Brain microvascular endothelial cell (primary cell): ENCODE measurements around the gene MCC.

Experiments used
- DNase-seq: peaks from one replicate; pipeline ENCODE4 v3.0.0-alpha.2; 2020
- H3K27ac ChIP-seq: fragments of 250-450 bp; sonication (Bioruptor Pico); 2 replicates; pipeline ENCODE4 v1.5.1; 2020; ENCODE audit warnings: mild to moderate bottlenecking, moderate library complexity
- H3K27me3 ChIP-seq: fragments of 250-450 bp; sonication (Bioruptor Pico); replicated peaks from 2 replicates; pipeline ENCODE4 v1.5.1; 2020; ENCODE audit warnings: mild to moderate bottlenecking
- H3K36me3 ChIP-seq: fragments of 250-450 bp; sonication (Bioruptor Pico); replicated peaks from 2 replicates; pipeline ENCODE4 v1.5.1; 2020; ENCODE audit warnings: mild to moderate bottlenecking
- H3K4me3 ChIP-seq: 2 replicates; pipeline ENCODE4 v1.5.1; 2011; ENCODE audit warnings: low read depth, mild to moderate bottlenecking, control low read depth, low read length, moderate library complexity
- CTCF ChIP-seq: IDR thresholded peaks from 2 replicates; pipeline ENCODE4 v1.5.1; 2011; ENCODE audit warnings: low read depth, mild to moderate bottlenecking, moderate library complexity, low read length, control low read depth, inconsistent platforms; ENCODE audit errors: missing control alignments
- in situ Hi-C: cut with HindIII; loops from 2 replicates; pipeline ENCODE4 v1.10.0; 2017; ENCODE audit warnings: low sequenced_read_pairs, low pct_ligation_motif_present

MCC gene

DNA sequence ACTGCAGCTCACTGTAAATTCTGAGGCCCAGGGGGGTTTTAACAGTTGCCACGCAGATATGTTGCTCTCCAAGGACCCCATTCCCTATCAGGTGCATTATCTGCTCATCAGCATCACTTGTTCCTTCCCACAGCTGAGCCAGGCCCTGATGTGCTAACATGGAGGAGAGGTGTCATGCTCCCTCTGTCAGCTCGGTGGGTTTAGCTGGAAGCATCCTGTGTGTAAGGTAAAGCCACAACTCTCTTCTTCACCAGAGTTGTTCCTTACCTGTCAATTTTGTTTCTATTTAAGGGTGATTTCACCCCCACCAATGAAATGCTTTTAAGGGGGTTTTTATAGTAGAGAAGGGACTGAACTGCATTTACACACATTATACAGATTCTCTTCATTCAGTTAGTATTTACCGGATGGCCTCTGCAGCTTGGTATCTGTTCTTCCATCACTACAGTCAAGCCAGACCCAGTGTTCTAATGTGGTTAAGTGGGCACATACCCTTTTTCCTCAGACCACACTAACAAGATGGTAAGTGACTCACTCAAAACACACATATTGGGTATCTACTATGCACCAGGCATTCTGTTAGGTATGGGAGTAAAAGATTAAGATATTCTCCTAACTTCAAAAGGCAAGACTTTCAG is 306.3 kb downstream of the MCC start:
- H3K36me3 ChIP-seq = no peaks in the 10 kb centered on the region
- H3K27ac ChIP-seq = no peak overlapping the region
- no peak for DNase-seq
- in situ Hi-C loops = no loop called here
- H3K27me3 ChIP-seq = no peaks in the 10 kb centered on the region
- no peak for TF ChIP-seq CTCF
- no peak overlapping the region for H3K4me3 ChIP-seq

DNA sequence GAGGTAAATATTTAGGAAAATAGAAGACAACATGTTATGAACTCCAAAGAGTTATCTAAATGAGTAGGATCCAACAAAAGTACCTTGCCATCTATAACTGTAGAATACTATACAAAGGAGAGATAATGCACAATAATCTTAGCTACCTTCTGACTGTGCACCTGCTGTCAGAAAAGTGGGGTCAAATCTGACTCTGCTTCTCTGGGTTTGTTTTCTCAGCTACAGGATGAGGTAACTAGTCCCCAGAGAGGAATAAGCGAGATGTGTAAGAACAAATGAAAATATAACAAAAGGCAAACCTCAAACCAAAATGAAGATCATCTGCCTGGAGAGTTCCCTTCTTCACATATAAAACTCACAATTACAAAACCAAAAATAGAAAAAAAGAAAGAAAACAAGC is 306.8 kb downstream of the MCC start:
- no peak for DNase-seq
- no peak overlapping the region for H3K4me3 ChIP-seq
- no peaks in the 10 kb centered on the region for H3K27me3 ChIP-seq
- in situ Hi-C loops = no loop called here
- no peak for TF ChIP-seq CTCF
- H3K36me3 ChIP-seq = no peaks in the 10 kb centered on the region
- no peak overlapping the region for H3K27ac ChIP-seq

DNA sequence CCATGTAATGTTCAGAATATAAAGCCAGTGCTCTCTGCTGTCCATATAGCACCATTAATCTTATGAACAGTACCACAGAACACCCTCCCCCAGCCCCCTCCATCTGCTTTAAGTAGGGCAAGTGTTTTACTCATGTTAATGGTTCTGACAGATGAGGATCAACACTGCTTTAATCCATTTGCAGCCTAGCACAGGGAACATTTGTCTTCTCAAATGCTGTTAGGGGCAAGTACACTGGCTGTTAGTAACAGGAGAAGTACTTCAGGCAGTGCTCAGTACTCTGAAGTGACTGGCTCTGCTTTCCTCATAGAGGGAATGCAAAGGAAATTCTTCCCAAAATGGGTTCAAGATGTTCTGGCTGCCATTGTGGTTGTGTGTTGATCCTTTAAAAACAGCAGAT is 309.1 kb downstream of the MCC start:
- in situ Hi-C loops = no loop called here

GRCh38 chr5:113178073-113178779 is 310.0 kb downstream of the MCC start:
- Histone ChIP-seq H3K4me3 (no peak overlapping the region), H3K27ac (no peak overlapping the region), H3K36me3 (no peaks in the 10 kb centered on the region), H3K27me3 (no peaks in the 10 kb centered on the region)
- in situ Hi-C loops = no loop called here
- TF ChIP-seq CTCF = no peak
- DNase-seq = no peak

More for the DNA sequence above, 309.1 kb downstream of the MCC start:
- Histone ChIP-seq H3K27ac (no peak overlapping the region), H3K4me3 (no peak overlapping the region), H3K36me3 (no peaks in the 10 kb centered on the region), H3K27me3 (no peaks in the 10 kb centered on the region)
- no peak for DNase-seq
- TF ChIP-seq CTCF = no peak

DNA sequence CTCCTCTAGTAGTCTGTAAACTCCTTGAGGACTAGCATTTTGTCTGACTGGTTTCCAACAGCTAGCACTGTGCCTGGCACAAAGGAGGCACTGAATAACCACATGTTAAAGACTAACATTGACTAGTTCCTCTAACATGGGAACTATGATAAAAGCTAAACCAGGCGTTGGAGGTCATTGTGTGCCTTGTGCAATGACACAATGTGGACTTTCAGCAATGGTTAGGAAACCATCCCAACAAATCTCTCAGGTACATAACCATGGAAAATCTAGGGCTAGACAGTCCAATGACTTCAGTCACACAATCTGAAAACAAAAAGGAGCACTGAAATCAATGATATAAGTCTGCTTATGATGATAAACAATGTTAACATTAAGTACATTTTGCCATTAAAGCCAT is 311.0 kb downstream of the MCC start:
- no peaks in the 10 kb centered on the region for H3K36me3 ChIP-seq
- TF ChIP-seq CTCF = no peak
- no peak overlapping the region for H3K4me3 ChIP-seq
- in situ Hi-C loops = no loop called here
- no peaks in the 10 kb centered on the region for H3K27me3 ChIP-seq
- DNase-seq = no peak
- H3K27ac ChIP-seq = no peak overlapping the region

- DNase-seq = no peak
- Histone ChIP-seq H3K4me3 (no peak overlapping the region), H3K27me3 (no peaks in the 10 kb centered on the region), H3K36me3 (no peaks in the 10 kb centered on the region), H3K27ac (no peak overlapping the region)
- in situ Hi-C loops = no loop called here
- no peak for TF ChIP-seq CTCF
Observed at GRCh38 chr5:113176734-113177133, 311.5 kb downstream of the MCC start.
